ENCODE results near the gene HMMR. TPM values are rescaled to one million over a fixed set of nuclear protein-coding genes. Genes with fewer than 3 reads are reported as not detected.

The HMMR gene
- total and polyA plus RNA-seq, 9 of the 15 experiments (the other 6 are each of a cell fraction or from before 2014, with no cell fraction given) = 74.9 to 133 (median 90.8) TPM

DNA sequence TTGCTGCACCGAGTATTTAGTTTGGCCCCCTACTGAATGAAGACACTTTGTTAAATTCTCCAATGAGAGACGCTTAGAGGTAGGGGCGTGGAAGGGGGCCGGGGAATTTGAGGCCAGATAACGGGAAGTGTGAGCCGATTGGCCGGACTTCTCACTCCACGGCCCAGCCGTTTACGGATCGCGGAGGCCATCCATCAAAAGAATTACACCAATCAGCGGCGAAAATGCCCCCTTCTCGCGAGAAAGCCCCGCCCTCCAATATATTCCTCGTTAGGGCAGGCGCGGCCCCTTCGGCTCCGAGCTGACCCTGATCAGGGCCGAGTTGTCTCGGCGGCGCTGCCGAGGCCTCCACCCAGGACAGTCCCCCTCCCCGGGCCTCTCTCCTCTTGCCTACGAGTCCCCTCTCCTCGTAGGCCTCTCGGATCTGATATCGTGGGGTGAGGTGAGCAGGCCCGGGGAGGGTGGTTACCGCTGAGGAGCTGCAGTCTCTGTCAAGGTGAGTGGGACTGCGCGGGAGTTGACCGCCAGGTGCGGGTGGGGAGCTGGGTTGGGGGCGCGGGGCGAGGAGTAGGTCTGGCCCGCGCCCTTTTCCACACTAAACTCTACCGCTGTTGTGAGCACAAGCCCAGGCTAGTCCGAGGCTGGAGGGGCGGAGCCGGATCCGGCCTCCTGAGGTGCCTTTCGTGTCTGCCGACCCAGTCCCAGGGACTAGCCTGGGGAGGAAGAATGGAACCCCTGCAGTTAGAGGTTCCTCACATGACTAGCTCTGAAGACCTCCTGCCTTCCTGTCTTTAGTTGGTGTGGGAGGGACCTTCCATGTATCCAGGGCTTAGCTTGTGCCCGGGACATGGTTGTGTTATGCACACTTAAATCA lies 22.9 kb upstream of the HMMR start, which contains the start of gene CCNG1 (continued):
- TF ChIP-seq TEAD1 (CRISPR knock-in tag; IDR thresholded peaks at IDR 0.05) (peak in 1 of 2 experiments; percentile 83; a peak in 2 of 4 replicates), CC2D1A (IDR thresholded peaks at IDR 0.05) (peak; percentile 62; the same call in 1 of the 2 replicates), LCOR (CRISPR knock-in tag; IDR thresholded peaks at IDR 0.05) (peak; percentile 38; the same call in 1 of the 2 replicates), GATAD2B (IDR thresholded peaks at IDR 0.05; ENCODE audit: borderline replicate concordance) (no peak), DMBX1 (CRISPR knock-in tag; IDR thresholded peaks at IDR 0.05; ENCODE audit: borderline replicate concordance) (no peak), ZNF75A (CRISPR knock-in tag; IDR thresholded peaks at IDR 0.05) (no peak), CREBBP (IDR thresholded peaks at IDR 0.05; ENCODE audit: low read depth, low read length) (no peak), JUNB (CRISPR knock-in tag; conservative IDR thresholded peaks at IDR 0.05) (no peak), RBFOX2 (IDR thresholded peaks at IDR 0.05; ENCODE audit: low read depth, low read length) (peak; percentile 99), ZBTB7A (IDR thresholded peaks at IDR 0.05; ENCODE audit: borderline replicate concordance, control insufficient read depth, low read depth, low read length) (peak; percentile 92), ZFPM2 (CRISPR knock-in tag; IDR thresholded peaks at IDR 0.05) (no peak), ZNF24 (IDR thresholded peaks at IDR 0.05) (no peak), TARDBP (IDR thresholded peaks at IDR 0.05) (no peak)
- TF ChIP-seq, protein P1, sequence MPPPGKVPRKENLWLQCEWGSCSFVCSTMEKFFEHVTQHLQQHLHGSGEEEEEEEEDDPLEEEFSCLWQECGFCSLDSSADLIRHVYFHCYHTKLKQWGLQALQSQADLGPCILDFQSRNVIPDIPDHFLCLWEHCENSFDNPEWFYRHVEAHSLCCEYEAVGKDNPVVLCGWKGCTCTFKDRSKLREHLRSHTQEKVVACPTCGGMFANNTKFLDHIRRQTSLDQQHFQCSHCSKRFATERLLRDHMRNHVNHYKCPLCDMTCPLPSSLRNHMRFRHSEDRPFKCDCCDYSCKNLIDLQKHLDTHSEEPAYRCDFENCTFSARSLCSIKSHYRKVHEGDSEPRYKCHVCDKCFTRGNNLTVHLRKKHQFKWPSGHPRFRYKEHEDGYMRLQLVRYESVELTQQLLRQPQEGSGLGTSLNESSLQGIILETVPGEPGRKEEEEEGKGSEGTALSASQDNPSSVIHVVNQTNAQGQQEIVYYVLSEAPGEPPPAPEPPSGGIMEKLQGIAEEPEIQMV (tag; conservative IDR thresholded peaks at IDR 0.05; ENCODE audit: low read depth) = no peak
- TF ChIP-seq, protein P2, sequence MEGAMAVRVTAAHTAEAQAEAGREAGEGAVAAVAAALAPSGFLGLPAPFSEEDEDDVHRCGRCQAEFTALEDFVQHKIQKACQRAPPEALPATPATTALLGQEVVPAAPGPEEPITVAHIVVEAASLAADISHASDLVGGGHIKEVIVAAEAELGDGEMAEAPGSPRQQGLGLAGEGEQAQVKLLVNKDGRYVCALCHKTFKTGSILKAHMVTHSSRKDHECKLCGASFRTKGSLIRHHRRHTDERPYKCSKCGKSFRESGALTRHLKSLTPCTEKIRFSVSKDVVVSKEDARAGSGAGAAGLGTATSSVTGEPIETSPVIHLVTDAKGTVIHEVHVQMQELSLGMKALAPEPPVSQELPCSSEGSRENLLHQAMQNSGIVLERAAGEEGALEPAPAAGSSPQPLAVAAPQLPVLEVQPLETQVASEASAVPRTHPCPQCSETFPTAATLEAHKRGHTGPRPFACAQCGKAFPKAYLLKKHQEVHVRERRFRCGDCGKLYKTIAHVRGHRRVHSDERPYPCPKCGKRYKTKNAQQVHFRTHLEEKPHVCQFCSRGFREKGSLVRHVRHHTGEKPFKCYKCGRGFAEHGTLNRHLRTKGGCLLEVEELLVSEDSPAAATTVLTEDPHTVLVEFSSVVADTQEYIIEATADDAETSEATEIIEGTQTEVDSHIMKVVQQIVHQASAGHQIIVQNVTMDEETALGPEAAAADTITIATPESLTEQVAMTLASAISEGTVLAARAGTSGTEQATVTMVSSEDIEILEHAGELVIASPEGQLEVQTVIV (CRISPR knock-in tag; IDR thresholded peaks at IDR 0.05; ENCODE audit: borderline replicate concordance) = no peak
- TF ChIP-seq, protein P3, sequence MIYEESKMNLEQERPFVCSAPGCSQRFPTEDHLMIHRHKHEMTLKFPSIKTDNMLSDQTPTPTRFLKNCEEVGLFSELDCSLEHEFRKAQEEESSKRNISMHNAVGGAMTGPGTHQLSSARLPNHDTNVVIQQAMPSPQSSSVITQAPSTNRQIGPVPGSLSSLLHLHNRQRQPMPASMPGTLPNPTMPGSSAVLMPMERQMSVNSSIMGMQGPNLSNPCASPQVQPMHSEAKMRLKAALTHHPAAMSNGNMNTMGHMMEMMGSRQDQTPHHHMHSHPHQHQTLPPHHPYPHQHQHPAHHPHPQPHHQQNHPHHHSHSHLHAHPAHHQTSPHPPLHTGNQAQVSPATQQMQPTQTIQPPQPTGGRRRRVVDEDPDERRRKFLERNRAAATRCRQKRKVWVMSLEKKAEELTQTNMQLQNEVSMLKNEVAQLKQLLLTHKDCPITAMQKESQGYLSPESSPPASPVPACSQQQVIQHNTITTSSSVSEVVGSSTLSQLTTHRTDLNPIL (CRISPR knock-in tag; IDR thresholded peaks at IDR 0.05) = no peak
- TF ChIP-seq, protein P4, sequence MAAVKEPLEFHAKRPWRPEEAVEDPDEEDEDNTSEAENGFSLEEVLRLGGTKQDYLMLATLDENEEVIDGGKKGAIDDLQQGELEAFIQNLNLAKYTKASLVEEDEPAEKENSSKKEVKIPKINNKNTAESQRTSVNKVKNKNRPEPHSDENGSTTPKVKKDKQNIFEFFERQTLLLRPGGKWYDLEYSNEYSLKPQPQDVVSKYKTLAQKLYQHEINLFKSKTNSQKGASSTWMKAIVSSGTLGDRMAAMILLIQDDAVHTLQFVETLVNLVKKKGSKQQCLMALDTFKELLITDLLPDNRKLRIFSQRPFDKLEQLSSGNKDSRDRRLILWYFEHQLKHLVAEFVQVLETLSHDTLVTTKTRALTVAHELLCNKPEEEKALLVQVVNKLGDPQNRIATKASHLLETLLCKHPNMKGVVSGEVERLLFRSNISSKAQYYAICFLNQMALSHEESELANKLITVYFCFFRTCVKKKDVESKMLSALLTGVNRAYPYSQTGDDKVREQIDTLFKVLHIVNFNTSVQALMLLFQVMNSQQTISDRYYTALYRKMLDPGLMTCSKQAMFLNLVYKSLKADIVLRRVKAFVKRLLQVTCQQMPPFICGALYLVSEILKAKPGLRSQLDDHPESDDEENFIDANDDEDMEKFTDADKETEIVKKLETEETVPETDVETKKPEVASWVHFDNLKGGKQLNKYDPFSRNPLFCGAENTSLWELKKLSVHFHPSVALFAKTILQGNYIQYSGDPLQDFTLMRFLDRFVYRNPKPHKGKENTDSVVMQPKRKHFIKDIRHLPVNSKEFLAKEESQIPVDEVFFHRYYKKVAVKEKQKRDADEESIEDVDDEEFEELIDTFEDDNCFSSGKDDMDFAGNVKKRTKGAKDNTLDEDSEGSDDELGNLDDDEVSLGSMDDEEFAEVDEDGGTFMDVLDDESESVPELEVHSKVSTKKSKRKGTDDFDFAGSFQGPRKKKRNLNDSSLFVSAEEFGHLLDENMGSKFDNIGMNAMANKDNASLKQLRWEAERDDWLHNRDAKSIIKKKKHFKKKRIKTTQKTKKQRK (IDR thresholded peaks at IDR 0.05; ENCODE audit: borderline replicate concordance, low read depth, low read length) = 0 out of 2 replicates have a peak, but pooled peaks have one; percentile 33

Measured in K562 (cell line).